ENCODE data around the gene MINK1.
"Not testable (repeated sequence)": the region's sequence is repeated elsewhere in the genome, so short reads cannot be mapped to it uniquely, and the experiment has no call there.

The MINK1 gene

DNA sequence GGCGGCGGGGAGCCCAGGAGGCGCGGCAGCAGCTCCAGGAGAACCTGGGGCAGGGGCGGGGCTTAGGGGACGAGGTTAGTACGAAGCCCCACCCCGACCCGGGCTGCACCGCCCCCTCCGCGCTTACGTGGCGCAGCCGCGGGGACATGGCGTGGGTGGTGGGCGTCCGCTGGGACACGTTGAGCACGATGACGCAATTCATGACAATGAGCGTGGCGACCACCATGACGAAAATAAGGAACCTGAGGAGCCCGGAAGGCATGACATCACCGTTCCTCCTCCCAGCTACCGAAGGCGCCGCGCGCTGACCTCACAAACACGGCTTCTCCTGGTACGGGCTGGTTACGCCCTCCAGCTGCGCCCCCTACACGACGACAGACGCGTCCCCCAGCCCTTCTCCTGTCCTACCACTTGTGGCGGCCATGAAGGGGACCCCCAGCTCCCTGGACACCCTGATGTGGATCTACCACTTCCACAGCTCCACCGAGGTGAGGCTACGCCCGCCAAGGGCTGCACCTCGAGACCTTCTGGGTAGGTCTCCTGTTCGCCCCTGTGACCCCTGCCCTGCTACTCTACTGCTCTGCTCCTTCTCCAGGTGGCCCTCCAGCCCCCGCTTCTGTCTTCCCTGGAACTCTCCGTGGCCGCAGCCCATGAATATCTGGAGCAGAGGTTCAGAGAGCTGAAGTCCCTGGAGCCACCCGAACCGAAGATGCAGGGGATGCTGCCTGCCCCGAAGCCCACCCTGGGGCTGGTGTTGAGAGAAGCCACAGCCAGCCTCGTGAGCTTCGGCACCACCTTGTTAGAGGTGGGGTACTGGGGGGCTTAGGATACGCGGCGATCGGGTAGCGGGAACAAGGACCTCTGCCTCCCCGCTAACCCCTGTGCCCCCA, 66.4 kb downstream of the MINK1 start, which contains the start of gene C17orf107:
TSS of gene C17orf107 (plus strand) at position 196 of the 890 bp plus-strand sequence. CDS start at position 423, 227 bp downstream.
- no peak for DNase-seq (ENCODE audit: low read depth)

DNA sequence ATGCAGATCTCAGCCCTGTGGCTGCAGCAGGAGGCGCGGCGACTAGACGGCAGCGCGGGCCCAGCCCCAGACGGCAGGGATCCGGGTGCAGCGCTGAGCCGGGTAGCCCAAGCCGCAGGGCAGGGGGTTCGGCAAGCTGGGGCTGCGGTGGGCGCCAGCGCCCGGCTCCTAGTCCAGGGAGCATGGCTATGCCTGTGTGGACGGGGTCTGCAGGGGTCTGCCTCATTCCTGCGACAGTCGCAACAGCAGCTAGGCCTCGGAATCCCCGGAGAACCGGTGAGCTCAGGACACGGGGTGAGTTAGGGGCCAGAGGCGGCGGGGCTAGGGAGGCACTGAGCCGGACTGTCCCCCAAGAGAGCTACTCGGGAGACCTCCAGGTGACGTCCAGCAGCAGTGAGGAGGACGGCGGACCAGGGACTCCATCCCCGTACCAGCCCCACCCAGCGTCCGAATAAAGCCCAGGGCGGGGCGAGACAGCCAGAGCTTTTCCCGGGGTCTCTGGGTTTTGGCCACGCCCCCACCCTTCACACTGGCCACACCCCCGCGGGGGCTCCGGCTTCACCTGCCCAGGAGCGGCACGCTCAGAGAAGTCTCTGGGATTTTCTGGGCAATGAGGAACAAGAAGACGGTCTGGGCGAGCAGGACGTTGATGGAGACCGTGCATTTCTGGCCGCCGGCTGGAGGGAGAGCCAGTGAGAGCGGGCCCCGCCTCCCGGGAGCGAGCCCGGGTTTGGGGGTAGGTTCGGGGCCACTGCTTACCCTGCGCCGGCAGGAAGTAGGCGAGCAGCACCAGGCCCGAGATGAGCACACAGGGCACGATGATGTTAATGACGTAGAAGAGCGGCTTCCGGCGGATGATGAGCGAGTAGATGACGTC, 67.3 kb downstream of the MINK1 start:
- DNase-seq (ENCODE audit: low read depth): no peak

- DNase-seq (ENCODE audit: low read depth): no peak
Measured at GRCh38 chr17:4901108-4901647, 68.0 kb downstream of the MINK1 start.

GRCh38 chr17:4901648-4902344, 68.7 kb downstream of the MINK1 start:
- no peak for DNase-seq (ENCODE audit: low read depth)

DNA sequence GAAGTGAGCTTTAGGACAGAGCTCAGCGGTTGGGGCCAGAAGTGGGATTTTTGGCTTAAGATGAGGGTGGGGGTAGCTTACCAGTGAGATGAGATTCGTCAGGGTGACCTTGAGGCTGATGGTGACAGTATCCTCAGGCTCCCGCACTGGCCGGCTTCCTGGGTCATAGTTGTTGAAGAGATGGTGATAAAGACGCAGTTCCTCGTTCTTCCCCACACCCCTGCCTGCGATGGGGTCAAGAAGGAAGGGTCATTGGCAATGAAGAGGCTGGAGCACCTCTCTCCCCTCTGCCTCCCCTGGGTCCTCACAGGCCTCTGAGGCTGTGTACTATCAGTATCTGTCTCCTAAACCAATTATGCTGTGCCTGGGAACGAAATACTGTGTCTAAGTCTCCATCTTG, 69.4 kb downstream of the MINK1 start:
- no peak for DNase-seq (ENCODE audit: low read depth)

DNA sequence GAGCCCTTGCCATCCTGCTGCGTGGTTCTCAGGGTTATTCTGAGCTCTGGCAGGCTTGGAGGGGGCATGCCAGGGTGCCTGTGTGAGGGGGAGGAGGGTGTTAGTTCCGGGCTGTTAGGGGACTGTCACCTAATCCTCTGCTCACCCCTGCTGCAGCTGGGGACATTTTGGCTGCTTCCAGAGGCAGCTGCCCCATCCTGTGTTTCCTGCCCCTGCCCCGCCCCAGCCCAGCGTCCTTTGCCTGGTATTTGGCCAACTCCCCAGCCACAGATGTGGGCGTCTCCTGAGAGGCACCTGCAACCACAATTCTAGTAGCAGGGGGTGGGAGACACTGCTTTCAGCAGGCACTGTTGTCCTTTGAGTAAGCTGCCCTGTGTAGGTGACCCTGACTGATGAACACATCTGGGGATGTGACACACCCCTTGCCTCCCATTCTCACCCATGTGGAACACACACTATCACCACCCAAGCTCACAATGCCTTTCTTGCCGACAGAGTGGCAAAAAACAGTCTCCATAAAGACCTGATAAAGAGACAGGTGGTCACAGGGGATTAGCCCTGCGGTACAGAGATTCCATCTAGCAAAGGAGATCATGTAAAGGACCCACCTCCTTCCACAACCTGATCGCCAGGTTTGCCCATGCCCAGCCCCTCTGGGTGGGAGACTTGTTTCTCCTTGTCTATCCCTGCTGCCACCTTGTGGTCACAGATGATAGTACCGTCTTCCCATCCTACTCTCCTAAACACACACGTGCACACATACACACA, 70.1 kb downstream of the MINK1 start, which contains the start of gene CHRNE:
TSS of gene CHRNE (minus strand) at position 48 of the 768 bp plus-strand sequence. CDS start at position 13, 35 bp downstream.
- no peak for DNase-seq (ENCODE audit: low read depth)

DNA sequence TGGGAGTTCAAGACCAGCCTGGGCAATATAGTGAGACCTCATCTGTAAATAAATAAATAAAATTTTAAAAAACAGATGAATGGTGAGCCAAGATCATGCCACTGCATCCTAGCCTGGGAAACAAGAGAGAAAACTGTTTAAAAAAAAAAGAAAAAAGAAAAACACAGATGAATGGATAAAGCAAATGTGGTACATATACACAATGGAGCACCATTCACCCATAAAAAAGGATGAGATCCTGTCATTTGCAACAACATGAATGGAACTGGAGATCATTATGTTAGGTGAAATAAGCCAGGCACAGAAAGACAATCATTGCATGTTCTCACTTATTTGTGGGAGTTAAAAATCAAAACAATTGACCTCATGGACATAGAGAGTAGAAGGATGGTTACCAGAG, 73.5 kb downstream of the MINK1 start:
- DNase-seq (ENCODE audit: low read depth): not testable (repeated sequence)

- no peak for DNase-seq (ENCODE audit: low read depth)
Measured at GRCh38 chr17:4908301-4908700, 75.2 kb downstream of the MINK1 start.

GRCh38 chr17:4908711-4909496, 75.8 kb downstream of the MINK1 start:
- DNase-seq (ENCODE audit: low read depth): peak; percentile 81

- no peak for DNase-seq (ENCODE audit: low read depth)
Measured at GRCh38 chr17:4913994-4914393, 80.9 kb downstream of the MINK1 start.

GRCh38 chr17:4914551-4914950, 81.4 kb downstream of the MINK1 start:
- not testable (repeated sequence) for DNase-seq (ENCODE audit: low read depth)

DNA sequence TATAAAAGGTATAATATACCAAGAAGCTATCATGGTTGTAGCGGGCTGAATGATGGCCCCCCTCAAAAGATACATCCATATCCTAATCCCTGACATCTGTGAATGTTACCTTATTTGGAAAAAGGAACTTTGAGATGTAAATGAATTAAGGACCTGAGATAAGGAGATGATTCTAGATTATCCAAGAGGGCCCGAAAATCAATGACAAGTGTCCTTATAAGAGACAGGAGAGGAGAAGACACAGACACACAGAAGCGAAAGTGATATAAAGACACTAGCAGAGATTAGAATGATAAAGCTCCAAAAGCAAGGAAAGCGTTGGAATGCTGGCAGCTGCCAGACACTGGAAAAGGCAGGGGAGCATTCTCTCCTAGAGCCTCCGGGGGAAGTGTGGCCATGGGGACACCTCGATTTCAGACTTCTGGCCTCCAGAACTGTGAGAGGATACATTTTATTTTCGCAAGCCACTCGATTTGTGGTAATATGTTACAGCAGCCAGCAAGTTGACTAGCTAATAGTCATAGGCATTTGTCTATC, 86.4 kb downstream of the MINK1 start:
- DNase-seq (ENCODE audit: low read depth): no peak

DNA sequence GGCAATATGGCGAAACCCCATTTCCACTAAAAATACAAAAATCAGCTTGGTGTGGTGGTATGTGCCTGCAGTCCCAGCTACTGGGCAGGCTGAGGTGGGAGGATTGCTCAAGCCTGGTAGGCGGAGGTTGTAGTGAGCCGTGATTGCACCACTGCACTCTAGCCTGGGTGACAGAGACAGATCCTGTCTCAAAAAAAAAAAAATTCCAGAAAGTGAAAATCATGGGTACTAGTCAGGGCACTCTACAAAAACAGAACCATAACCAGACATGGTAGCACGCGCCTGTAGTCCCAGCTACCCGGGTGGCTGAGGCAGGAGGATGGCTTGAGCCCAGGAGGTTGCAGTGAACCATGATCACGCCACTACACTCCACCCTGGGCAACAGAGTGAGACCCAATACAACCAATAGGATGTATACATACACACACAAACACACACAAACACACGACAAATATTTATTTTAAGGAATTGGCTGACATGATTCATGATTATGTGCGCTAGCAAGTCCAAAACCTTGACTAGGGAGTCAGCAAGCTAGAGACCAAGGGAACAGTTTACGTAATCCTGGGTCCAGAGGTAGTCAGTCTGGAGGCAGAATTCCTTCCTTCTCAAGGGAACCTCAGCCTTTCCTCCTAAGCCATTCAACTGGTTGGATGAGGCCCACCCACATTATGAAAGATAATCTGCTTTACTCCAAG, 87.4 kb downstream of the MINK1 start:
- no peak for DNase-seq (ENCODE audit: low read depth)

GRCh38 chr17:4921320-4921719, 88.2 kb downstream of the MINK1 start:
- DNase-seq (ENCODE audit: low read depth): no peak

GRCh38 chr17:4926577-4927335, 93.6 kb downstream of the MINK1 start:
- DNase-seq (ENCODE audit: low read depth): not testable (repeated sequence)

- no peak for DNase-seq (ENCODE audit: low read depth)
Measured at GRCh38 chr17:4928881-4929280, 95.7 kb downstream of the MINK1 start.

DNA sequence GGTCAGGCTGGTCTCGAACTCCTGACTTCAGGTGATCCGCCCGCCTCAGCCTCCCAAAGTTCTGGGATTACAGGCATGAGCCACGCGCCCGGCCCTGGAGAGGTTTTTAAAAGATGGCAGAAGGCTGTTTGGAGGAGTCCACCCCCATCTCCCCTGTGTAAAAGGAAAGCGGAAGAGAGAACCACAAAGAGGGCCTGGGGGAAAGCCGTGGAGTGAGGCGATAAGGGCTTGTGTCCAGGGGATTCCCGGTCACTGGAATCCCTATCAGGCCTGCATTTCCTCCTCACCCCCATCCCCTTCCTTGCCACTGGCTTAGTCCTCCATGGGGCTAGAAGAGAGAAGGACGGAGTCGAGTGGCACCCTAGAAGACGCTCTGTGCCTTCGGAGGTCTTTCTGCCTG, 98.8 kb downstream of the MINK1 start, which contains the start of gene GP1BA:
TSS of gene GP1BA (plus strand) at position 315 of the 400 bp plus-strand sequence. CDS start 328 bp downstream, outside the sequence.
- no peak for DNase-seq (ENCODE audit: low read depth)

- DNase-seq (ENCODE audit: low read depth): no peak
Measured at GRCh38 chr17:4932756-4933155, 99.6 kb downstream of the MINK1 start.
